GM23338 (cell line): Measurements from ENCODE around the gene BCKDK.

Source experiments
- CREB1 ChIP-seq: fragments of 250-450 bp; sonication (Bioruptor Pico); IDR thresholded peaks from 2 replicates; pipeline ENCODE4 v1.5.0; 2020; ENCODE audit warnings: low read depth, mild to moderate bottlenecking, moderate library complexity
- CTCF ChIP-seq, 2 experiments: fragments of 200-600 bp in 1 of 2; sonication (generic) in 1 of 2; conservative IDR thresholded peaks; 2 replicates each; pipeline versions ENCODE4 v1.5.1 to v1.6.1; 2016 to 2017; ENCODE audit warnings: antibody characterized with exemption in 2 of 2, low read depth in 2 of 2, mild to moderate bottlenecking in 2 of 2, moderate library complexity in 1 of 2
- EZH2 ChIP-seq: fragments of 200-600 bp; sonication (generic); IDR thresholded peaks from one replicate; pipeline ENCODE4 v1.8.0; 2017; ENCODE audit warnings: antibody characterized with exemption, mild to moderate bottlenecking, low read depth; ENCODE audit not compliant: unreplicated experiment
- EZH2phosphoT487 ChIP-seq: fragments of 200-600 bp; sonication (generic); IDR thresholded peaks from one replicate; pipeline ENCODE4 v1.8.1; 2018; ENCODE audit warnings: antibody characterized with exemption; ENCODE audit not compliant: unreplicated experiment
- JUNB ChIP-seq: IDR thresholded peaks from one replicate; pipeline ENCODE4 v1.6.1; 2016; ENCODE audit warnings: antibody characterized with exemption; ENCODE audit not compliant: unreplicated experiment
- POLR2AphosphoS5 ChIP-seq: IDR thresholded peaks from 2 replicates; pipeline ENCODE4 v1.6.1; 2016; ENCODE audit warnings: antibody characterized with exemption, low read depth
- REST ChIP-seq: IDR thresholded peaks from one replicate; pipeline ENCODE4 v1.6.1; 2018; ENCODE audit warnings: antibody characterized with exemption; ENCODE audit not compliant: unreplicated experiment
- STAT1 ChIP-seq: IDR thresholded peaks from one replicate; pipeline ENCODE4 v1.6.1; 2016; ENCODE audit warnings: antibody characterized with exemption; ENCODE audit not compliant: unreplicated experiment

- TF ChIP-seq EZH2phosphoT487 (no peak), EZH2 (no peak), CTCF (conservative IDR thresholded peaks at IDR 0.05; ENCODE audit: low read depth in 2 of 2) (no peak), POLR2AphosphoS5 (no peak), REST (no peak), CREB1 (CRISPR knock-in tag) (no peak), STAT1 (no peak), JUNB (no peak)
These were observed 29.4 kb upstream of the BCKDK start for GRCh38 chr16:31078597-31079341.
